Stimulated activated naive CD4-positive, alpha-beta T cell treated with Interleukin-2 at 50 U/mL for 16 hours (primary cell): ENCODE measurements around the gene NOG.

ENCODE experiments used
- DNase-seq: peaks from one replicate; lab custom pipeline; 2025; lab: John Stamatoyannopoulos, UW

NOG gene

DNA sequence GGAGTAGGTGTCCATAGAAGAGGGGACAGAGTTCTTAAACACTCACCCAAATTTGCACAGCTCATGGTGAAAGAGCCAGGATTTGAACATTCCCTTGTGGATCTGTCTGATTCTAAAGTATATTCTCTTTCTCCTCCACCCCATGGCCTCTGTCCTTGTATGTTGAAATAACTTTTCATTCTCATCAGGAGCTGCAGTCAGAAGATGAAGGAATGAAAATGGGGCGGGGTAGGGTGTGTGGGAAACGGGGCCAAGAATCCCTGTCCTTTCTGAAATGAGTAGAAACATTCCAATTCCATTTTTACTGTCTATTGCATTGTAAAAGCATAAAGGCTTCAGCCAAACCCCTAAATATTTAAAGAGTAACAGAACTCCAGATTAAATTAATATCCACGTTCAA is 42.8 kb downstream of the NOG start:
- no peak for DNase-seq

DNA sequence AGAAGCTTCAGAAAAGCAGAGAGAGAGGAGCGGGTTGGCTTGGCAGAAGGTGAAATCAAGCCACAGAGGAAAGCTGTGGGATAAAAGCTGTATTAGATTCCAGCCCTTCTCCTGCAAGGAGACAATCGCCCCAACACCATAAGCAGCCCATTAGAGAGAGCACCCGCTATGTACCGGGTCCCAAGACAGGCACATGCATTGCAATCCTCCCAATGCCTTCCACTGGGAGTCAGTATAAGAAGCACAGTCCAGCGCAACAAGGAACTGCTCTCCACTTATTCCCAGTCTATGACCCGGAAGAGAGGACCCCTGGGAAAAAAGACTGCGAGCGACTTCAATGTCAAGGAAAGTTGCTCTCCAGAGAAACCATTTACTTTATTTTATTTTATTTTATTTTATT is 43.8 kb downstream of the NOG start:
- no peak for DNase-seq

DNA sequence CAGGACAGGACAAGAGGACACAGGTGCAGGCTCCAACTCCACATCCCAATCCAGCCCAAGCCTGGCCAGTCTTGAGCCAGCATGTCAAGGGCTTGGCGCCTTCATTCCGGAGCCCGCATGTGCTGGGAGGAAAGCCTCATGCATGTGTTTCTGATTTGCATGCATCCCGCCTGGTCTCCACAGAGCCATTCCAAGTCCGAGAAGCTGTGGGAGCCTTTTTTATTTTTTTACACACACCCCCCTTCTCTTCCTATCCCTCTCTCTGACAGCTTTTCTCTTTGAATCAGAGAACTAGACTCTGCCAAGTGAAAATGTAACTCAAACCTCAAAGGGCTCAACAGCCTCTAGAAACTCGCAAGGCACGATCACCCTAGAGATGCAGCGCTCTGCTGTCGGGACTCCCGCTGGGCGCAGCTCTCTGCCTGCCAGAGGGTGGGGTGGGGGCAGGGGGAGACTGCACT is 45.1 kb downstream of the NOG start:
- no peak for DNase-seq

DNA sequence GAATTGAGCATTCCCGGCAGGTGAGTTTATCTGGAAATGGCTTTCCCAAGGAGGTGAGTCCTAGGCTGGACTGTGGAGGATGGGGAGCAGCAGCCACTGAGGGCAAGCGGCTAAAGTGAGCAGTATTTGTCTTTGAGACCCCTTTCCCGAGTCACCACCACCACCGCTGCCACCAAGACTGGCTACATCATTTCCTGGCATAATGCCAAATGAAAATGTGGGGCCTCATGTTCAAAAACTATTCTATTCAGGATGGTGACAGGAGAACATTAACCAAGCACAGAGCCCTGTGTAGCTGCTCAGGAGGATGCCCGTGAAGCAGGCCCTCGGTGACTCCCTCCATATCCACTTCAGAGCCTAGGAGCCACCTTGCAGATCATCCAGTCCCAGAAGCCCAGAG is 46.0 kb downstream of the NOG start:
- DNase-seq: no peak

- DNase-seq: no peak
Observed at GRCh38 chr17:56640116-56640515, 46.6 kb downstream of the NOG start.

DNA sequence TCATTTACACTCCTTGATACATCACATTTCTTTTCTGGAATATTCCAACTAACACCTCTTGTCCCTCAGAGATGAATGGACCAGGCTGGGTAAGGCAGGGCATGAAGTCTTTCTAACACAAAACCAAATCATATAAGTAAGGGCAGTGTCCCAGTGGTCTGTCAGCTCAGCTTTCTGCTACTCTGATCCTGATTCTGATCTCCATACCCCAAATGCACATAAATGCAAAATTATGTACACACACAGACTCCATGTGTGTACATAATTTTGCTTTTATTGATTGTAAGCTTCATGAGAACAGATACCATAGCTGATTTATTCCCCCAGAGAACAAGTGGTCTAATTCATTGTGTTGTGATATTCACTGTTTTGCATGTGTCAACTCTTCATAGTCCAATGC is 47.9 kb downstream of the NOG start:
- no peak for DNase-seq

GRCh38 chr17:56641894-56642293 is 48.4 kb downstream of the NOG start:
- no peak for DNase-seq

DNA sequence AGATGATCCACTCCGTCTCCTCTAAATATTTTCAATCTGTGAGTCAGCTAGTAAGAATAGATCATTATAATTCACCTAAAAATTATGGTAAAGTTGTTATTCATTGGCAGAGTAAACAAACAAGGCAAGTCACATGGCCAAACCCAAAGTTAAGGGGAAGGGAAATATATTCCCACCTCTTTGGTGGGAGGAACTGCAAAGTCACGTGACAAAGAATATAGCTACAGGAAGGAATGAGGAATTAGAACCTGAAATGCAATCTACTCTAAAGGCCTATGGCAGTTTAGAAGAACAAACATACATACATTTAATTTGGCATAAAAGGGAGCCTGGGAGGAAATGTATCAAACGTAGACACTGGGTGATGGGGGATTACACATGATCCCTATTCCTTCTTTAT is 48.9 kb downstream of the NOG start:
- DNase-seq: no peak
